Measurements from ENCODE around the gene NMNAT2. TPM values are rescaled to one million over a fixed set of nuclear protein-coding genes. Genes with fewer than 3 reads are reported as not detected.
"Not testable (repeated sequence)": the region's sequence is repeated elsewhere in the genome, so short reads cannot be mapped to it uniquely, and the experiment has no call there.

NMNAT2 gene
- total RNA-seq, 4 donors from 2014 or later = 1.7 to 2.8 (median 2.4) TPM

GRCh38 chr1:183276386-183277080 is 141.6 kb downstream of the NMNAT2 start:
- H3K27ac ChIP-seq (replicated peaks in 1 of 4) = no peak overlapping the region
- over 99% methylated on average over 8 of the region's 9 CpGs for WGBS
- intact Hi-C loops (cut with DNase I) = no loop called here

GRCh38 chr1:183275322-183275721 is 142.9 kb downstream of the NMNAT2 start:
- Histone ChIP-seq H3K4me1 (peaks cover 22 to 40% (median 25%) of the 10 kb centered on the region in 4 donors), H3K36me3 (no peaks in the 10 kb centered on the region), H3K27me3 (no peaks in the 10 kb centered on the region), H3K4me3 (no peak overlapping the region), H3K27ac (replicated peaks in 1 of 4) (no peak overlapping the region), H3K9me3 (no peaks in the 10 kb centered on the region)
- WGBS = 100% methylated on average over 3 of the region's 3 CpGs
- intact Hi-C loops (cut with DNase I) = no loop called here
- TF ChIP-seq EP300 (IDR thresholded peaks at IDR 0.05) (no peak), POLR2A (IDR thresholded peaks at IDR 0.05; ENCODE audit: low read depth) (no peak), POLR2AphosphoS5 (IDR thresholded peaks at IDR 0.05) (no peak), CTCF (IDR thresholded peaks at IDR 0.05) (no peak)
- DNase-seq (ENCODE audit: extremely low spot score) = no peak

More at GRCh38 chr1:183276386-183277080, 141.6 kb downstream of the NMNAT2 start:
- DNase-seq (ENCODE audit: extremely low spot score) = no peak
- peaks cover 14 to 38% (median 23%) of the 10 kb centered on the region in 4 donors for H3K4me1 ChIP-seq
- no peaks in the 10 kb centered on the region for H3K36me3 ChIP-seq
- no peak overlapping the region for H3K4me3 ChIP-seq
- no peaks in the 10 kb centered on the region for H3K9me3 ChIP-seq
- TF ChIP-seq CTCF (IDR thresholded peaks at IDR 0.05) (no peak), EP300 (IDR thresholded peaks at IDR 0.05) (no peak), POLR2AphosphoS5 (IDR thresholded peaks at IDR 0.05) (no peak), POLR2A (IDR thresholded peaks at IDR 0.05; ENCODE audit: low read depth) (no peak)
- H3K27me3 ChIP-seq = no peaks in the 10 kb centered on the region

GRCh38 chr1:183274836-183275235 is 143.3 kb downstream of the NMNAT2 start:
- Histone ChIP-seq H3K4me1 (peaks cover 23 to 42% (median 27%) of the 10 kb centered on the region in 4 donors), H3K27me3 (no peaks in the 10 kb centered on the region), H3K4me3 (no peak overlapping the region), H3K36me3 (no peaks in the 10 kb centered on the region), H3K27ac (replicated peaks in 1 of 4) (no peak overlapping the region), H3K9me3 (no peaks in the 10 kb centered on the region)
- WGBS = 87% methylated on average over 2 of the region's 3 CpGs
- no peak for DNase-seq (ENCODE audit: extremely low spot score)
- intact Hi-C loops (cut with DNase I) = no loop called here
- TF ChIP-seq EP300 (IDR thresholded peaks at IDR 0.05) (no peak), POLR2AphosphoS5 (IDR thresholded peaks at IDR 0.05) (no peak), CTCF (IDR thresholded peaks at IDR 0.05) (no peak), POLR2A (IDR thresholded peaks at IDR 0.05; ENCODE audit: low read depth) (no peak)

GRCh38 chr1:183273984-183274383 is 144.2 kb downstream of the NMNAT2 start:
- 94% methylated on average over 4 of the region's 4 CpGs for WGBS
- H3K4me3 ChIP-seq; intact Hi-C loops (cut with DNase I); H3K9me3 ChIP-seq; H3K27me3 ChIP-seq; H3K27ac ChIP-seq (replicated peaks in 1 of 4); H3K36me3 ChIP-seq; DNase-seq (ENCODE audit: extremely low spot score): not testable (repeated sequence)
- peaks cover 16 to 33% (median 20%) of the 10 kb centered on the region in 4 donors for H3K4me1 ChIP-seq

- H3K36me3 ChIP-seq = no peaks in the 10 kb centered on the region
- H3K27me3 ChIP-seq = no peaks in the 10 kb centered on the region
- no peak overlapping the region for H3K4me3 ChIP-seq
- peaks cover 15 to 26% (median 17%) of the 10 kb centered on the region in 4 donors for H3K4me1 ChIP-seq
- intact Hi-C loops (cut with DNase I) = no loop called here
- H3K9me3 ChIP-seq = no peaks in the 10 kb centered on the region
- H3K27ac ChIP-seq (replicated peaks in 1 of 4) = peak overlapping the region in 1 of 4 donors; percentile 47
- TF ChIP-seq CTCF (IDR thresholded peaks at IDR 0.05) (no peak), POLR2A (IDR thresholded peaks at IDR 0.05; ENCODE audit: low read depth) (no peak), POLR2AphosphoS5 (IDR thresholded peaks at IDR 0.05) (no peak), EP300 (IDR thresholded peaks at IDR 0.05) (no peak)
- DNase-seq (ENCODE audit: extremely low spot score) = no peak
- WGBS = 95% methylated on average over 5 of the region's 5 CpGs
These were observed 144.9 kb downstream of the NMNAT2 start for GRCh38 chr1:183273300-183273699.
